Measurements from ENCODE around the gene PTPRN2.
"Not testable (repeated sequence)": the region's sequence is repeated elsewhere in the genome, so short reads cannot be mapped to it uniquely, and the experiment has no call there.

GRCh38 chr7:158203948-158204347 is 383.7 kb downstream of the PTPRN2 start:
- not testable (repeated sequence) for TF ChIP-seq ZNF384 (IDR thresholded peaks at IDR 0.05); SUZ12 (IDR thresholded peaks at IDR 0.05); ELF4 (IDR thresholded peaks at IDR 0.05); FOXK2 (IDR thresholded peaks at IDR 0.05); SP1 (IDR thresholded peaks at IDR 0.05); LEF1 (IDR thresholded peaks at IDR 0.05; ENCODE audit: borderline replicate concordance)
